WTC11 (cell line): ENCODE results near the gene SOX5. TPM values are rescaled to one million over a fixed set of nuclear protein-coding genes. Genes with fewer than 3 reads are reported as not detected.

Experiments
- ATAC-seq: fragments of 200-7000 bp; cut with Tn5 transposase; 2 replicates; pipeline ENCODE4 v1.10.0; 2021; ENCODE audit warnings: mild to moderate bottlenecking, moderate library complexity
- CTCF ChIA-PET: fragments of 300-600 bp; sonication (Branson Sonifier 250); formaldehyde crosslinking; loops from one replicate; lab custom pipeline; 2021; ENCODE audit warnings: antibody characterized with exemption; lab: Charles Lee
- POLR2A ChIA-PET: fragments of 350-600 bp; sonication (Branson Sonifier 250); formaldehyde crosslinking; loops from one replicate; lab custom pipeline; 2021; ENCODE audit warnings: antibody characterized with exemption; lab: Charles Lee
- DNase-seq: peaks from one replicate; pipeline ENCODE4 v3.0.0; 2021; ENCODE audit warnings: low spot score
- H3K27ac Mint-ChIP-seq: 2 replicates; pipeline ENCODE4 v1.8.0; 2021; ENCODE audit warnings: mixed read lengths
- H3K27me3 Mint-ChIP-seq: 2 replicates; pipeline ENCODE4 v1.8.0; 2021; ENCODE audit warnings: low read depth, mild to moderate bottlenecking, moderate library complexity, mixed read lengths
- H3K36me3 Mint-ChIP-seq: 2 replicates; pipeline ENCODE4 v1.8.0; 2021; ENCODE audit warnings: mixed read lengths
- H3K4me1 Mint-ChIP-seq: 2 replicates; pipeline ENCODE4 v1.8.0; 2022; ENCODE audit warnings: mixed read lengths
- H3K4me3 Mint-ChIP-seq: 2 replicates; pipeline ENCODE4 v1.8.0; 2021; ENCODE audit warnings: mild to moderate bottlenecking, moderate library complexity, mixed read lengths
- H3K9me3 Mint-ChIP-seq: 2 replicates; pipeline ENCODE4 v1.8.0; 2021; ENCODE audit warnings: mixed read lengths
- ATF3 ChIP-seq: sonication (generic); formaldehyde crosslinking; conservative IDR thresholded peaks from 2 replicates; pipeline ENCODE4 v1.8.1; 2022; ENCODE audit warnings: mild to moderate bottlenecking, missing genetic modification reagents
- ATF6 ChIP-seq: sonication (generic); formaldehyde crosslinking; IDR thresholded peaks from 2 replicates; pipeline ENCODE4 v1.8.1; 2023; ENCODE audit warnings: mild to moderate bottlenecking, missing genetic modification reagents
- CTCF ChIP-seq: fragments of 200-600 bp; IDR thresholded peaks from 2 replicates; pipeline ENCODE4 v1.8.0; 2022; ENCODE audit warnings: antibody characterized with exemption
- EMX1 ChIP-seq: fragments of 250-450 bp; sonication (Bioruptor Pico); IDR thresholded peaks from 2 replicates; pipeline ENCODE4 v1.8.0; 2021; ENCODE audit warnings: mild to moderate bottlenecking
- FOXK1 ChIP-seq: sonication (generic); formaldehyde crosslinking; IDR thresholded peaks from 2 replicates; pipeline ENCODE4 v1.8.0; 2022; ENCODE audit warnings: mild to moderate bottlenecking, moderate library complexity, missing genetic modification reagents
- GTF2I ChIP-seq: fragments of 250-450 bp; sonication (Bioruptor Pico); conservative IDR thresholded peaks from 2 replicates; pipeline ENCODE4 v1.4.0; 2021; ENCODE audit warnings: mild to moderate bottlenecking
- HMGXB4 ChIP-seq: sonication (generic); formaldehyde crosslinking; IDR thresholded peaks from 2 replicates; pipeline ENCODE4 v1.8.1; 2023; ENCODE audit warnings: mild to moderate bottlenecking, moderate library complexity, missing genetic modification reagents
- MLX ChIP-seq: sonication (generic); formaldehyde crosslinking; IDR thresholded peaks from 2 replicates; pipeline ENCODE4 v1.8.1; 2023; ENCODE audit warnings: mild to moderate bottlenecking, missing genetic modification reagents, moderate library complexity
- MXD4 ChIP-seq: fragments of 250-450 bp; sonication (Bioruptor Pico); IDR thresholded peaks from 2 replicates; pipeline ENCODE4 v1.8.0; 2021; ENCODE audit warnings: mild to moderate bottlenecking, moderate library complexity, borderline replicate concordance
- NFATC4 ChIP-seq: fragments of 250-450 bp; sonication (Bioruptor Pico); IDR thresholded peaks from 2 replicates; pipeline ENCODE4 v1.9.0; 2021; ENCODE audit warnings: mild to moderate bottlenecking
- NFE2L1 ChIP-seq: sonication (generic); formaldehyde crosslinking; IDR thresholded peaks from 2 replicates; pipeline ENCODE4 v1.8.1; 2023; ENCODE audit warnings: missing genetic modification reagents
- NFYB ChIP-seq: sonication (generic); formaldehyde crosslinking; conservative IDR thresholded peaks from 2 replicates; pipeline ENCODE4 v1.8.0; 2022; ENCODE audit warnings: low read depth, missing genetic modification reagents
- NR3C1 ChIP-seq: sonication (generic); formaldehyde crosslinking; conservative IDR thresholded peaks from 2 replicates; pipeline ENCODE4 v1.8.1; 2023; ENCODE audit warnings: low read depth, mild to moderate bottlenecking, missing genetic modification reagents
- ZBTB21 ChIP-seq: sonication (generic); formaldehyde crosslinking; IDR thresholded peaks from 2 replicates; pipeline ENCODE4 v1.8.1; 2023; ENCODE audit warnings: mild to moderate bottlenecking, missing genetic modification reagents, borderline replicate concordance
- ZBTB43 ChIP-seq: sonication (generic); formaldehyde crosslinking; IDR thresholded peaks from 2 replicates; pipeline ENCODE4 v1.8.1; 2023; ENCODE audit warnings: mild to moderate bottlenecking, missing genetic modification reagents
- ZNF416 ChIP-seq: fragments of 250-450 bp; sonication (Bioruptor Pico); IDR thresholded peaks from 2 replicates; pipeline ENCODE4 v1.9.0; 2021; ENCODE audit warnings: mild to moderate bottlenecking, inconsistent platforms
- ZNF423 ChIP-seq: fragments of 250-450 bp; sonication (Bioruptor Pico); IDR thresholded peaks from 2 replicates; pipeline ENCODE4 v2.1.2; 2022; ENCODE audit warnings: mild to moderate bottlenecking, moderate library complexity
- total RNA-seq: library from RNA; stranded (reverse); gene quantifications from 3 replicates; pipeline ENCODE4 v1.2.3, GENCODE V29; 2021
- TF ChIP-seq, protein P1 (sequence below): sonication (generic); formaldehyde crosslinking; IDR thresholded peaks from 2 replicates; pipeline ENCODE4 v1.8.0; 2022; ENCODE audit warnings: mild to moderate bottlenecking, missing genetic modification reagents
- TF ChIP-seq, protein P2 (sequence below): sonication (generic); formaldehyde crosslinking; IDR thresholded peaks from 2 replicates; pipeline ENCODE4 v1.8.0; 2023; ENCODE audit warnings: mild to moderate bottlenecking, missing genetic modification reagents
- TF ChIP-seq, protein P3 (sequence below): fragments of 250-450 bp; sonication (Bioruptor Pico); IDR thresholded peaks from 2 replicates; pipeline ENCODE4 v1.9.0; 2021; ENCODE audit warnings: moderate library complexity, mild to moderate bottlenecking, inconsistent platforms, borderline replicate concordance

The SOX5 gene
- total RNA-seq, 1 experiment from 2014 or later: 2.3 TPM

DNA sequence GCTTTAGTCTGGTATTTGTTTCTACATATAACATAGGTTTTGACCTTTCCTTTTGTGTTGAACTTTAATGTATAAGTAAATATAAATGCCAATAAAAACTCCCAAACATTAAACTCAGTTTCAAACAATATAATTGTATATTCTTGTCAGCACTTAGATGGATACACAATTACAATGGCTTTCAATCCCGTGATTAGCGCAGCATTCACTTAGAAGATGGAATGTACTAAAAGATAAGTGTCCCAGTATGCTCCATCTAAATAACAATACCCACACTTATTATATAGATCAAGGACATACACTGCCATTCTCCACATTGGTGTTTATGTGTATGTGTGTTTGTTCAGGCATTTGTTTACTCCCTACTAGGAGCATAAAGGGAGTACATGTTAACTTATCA lies 193.1 kb downstream of the SOX5 start (continued):
- TF ChIP-seq, protein P1, sequence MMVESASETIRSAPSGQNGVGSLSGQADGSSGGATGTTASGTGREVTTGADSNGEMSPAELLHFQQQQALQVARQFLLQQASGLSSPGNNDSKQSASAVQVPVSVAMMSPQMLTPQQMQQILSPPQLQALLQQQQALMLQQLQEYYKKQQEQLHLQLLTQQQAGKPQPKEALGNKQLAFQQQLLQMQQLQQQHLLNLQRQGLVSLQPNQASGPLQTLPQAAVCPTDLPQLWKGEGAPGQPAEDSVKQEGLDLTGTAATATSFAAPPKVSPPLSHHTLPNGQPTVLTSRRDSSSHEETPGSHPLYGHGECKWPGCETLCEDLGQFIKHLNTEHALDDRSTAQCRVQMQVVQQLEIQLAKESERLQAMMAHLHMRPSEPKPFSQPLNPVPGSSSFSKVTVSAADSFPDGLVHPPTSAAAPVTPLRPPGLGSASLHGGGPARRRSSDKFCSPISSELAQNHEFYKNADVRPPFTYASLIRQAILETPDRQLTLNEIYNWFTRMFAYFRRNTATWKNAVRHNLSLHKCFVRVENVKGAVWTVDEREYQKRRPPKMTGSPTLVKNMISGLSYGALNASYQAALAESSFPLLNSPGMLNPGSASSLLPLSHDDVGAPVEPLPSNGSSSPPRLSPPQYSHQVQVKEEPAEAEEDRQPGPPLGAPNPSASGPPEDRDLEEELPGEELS: no peak
- no peak for TF ChIP-seq ZNF416
- TF ChIP-seq ZBTB21 (CRISPR knock-in tag): no peak
- TF ChIP-seq FOXK1 (CRISPR knock-in tag): no peak
- TF ChIP-seq NFYB (CRISPR knock-in tag): no peak
- TF ChIP-seq MLX (CRISPR knock-in tag): no peak
- TF ChIP-seq CTCF: no peak
- TF ChIP-seq NFATC4 (CRISPR knock-in tag): no peak
- TF ChIP-seq ZBTB43 (CRISPR knock-in tag): no peak
- TF ChIP-seq ATF6 (CRISPR knock-in tag): no peak
- no peak for TF ChIP-seq GTF2I (CRISPR knock-in tag)

DNA sequence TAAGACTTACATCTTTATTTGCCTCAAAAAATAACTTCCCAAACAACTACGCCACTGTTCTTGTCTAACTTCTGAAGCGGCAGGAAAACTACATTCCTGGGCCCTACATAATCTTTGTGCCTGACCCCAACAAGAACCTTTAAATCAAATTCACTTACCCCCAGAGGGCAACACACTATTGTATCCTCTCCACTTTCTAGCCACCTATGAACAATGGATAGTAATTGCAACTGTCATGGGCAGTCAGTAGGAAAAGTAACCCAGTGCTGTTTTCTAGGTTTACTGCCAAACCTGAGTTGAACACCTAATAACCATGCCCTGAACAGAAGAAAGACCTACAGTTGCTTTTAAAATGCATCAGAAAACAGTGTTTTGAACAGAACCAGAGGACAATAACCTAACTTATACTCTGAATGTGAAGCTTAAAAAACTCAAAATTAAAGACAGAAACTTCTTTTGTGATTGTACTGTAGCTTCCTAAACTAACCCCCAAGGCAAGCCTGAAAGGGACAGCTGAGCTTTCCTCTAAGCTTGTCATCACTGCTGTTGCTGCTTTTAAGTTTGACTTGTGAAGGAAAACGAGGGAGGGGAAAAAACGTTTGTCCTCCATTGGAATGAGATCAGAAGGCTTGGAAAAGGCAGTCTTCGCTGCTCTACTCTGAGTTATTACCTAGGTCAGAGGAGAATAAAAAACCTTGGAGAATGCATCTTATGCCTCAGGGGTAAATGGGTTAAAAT lies 195.7 kb downstream of the SOX5 start:
- H3K27me3 Mint-ChIP-seq: no peaks in the 10 kb centered on the region
- CTCF ChIA-PET: no interaction called here
- H3K27ac Mint-ChIP-seq: peak overlapping the region; percentile 14
- no peak for DNase-seq
- TF ChIP-seq NR3C1 (CRISPR knock-in tag) (no peak), EMX1 (no peak), ZNF423 (CRISPR knock-in tag) (no peak), NFE2L1 (CRISPR knock-in tag) (no peak), ZBTB21 (CRISPR knock-in tag) (no peak), ATF3 (CRISPR knock-in tag) (no peak), FOXK1 (CRISPR knock-in tag) (no peak), MXD4 (no peak), HMGXB4 (CRISPR knock-in tag) (no peak), MLX (CRISPR knock-in tag) (no peak)
- TF ChIP-seq, protein P2, sequence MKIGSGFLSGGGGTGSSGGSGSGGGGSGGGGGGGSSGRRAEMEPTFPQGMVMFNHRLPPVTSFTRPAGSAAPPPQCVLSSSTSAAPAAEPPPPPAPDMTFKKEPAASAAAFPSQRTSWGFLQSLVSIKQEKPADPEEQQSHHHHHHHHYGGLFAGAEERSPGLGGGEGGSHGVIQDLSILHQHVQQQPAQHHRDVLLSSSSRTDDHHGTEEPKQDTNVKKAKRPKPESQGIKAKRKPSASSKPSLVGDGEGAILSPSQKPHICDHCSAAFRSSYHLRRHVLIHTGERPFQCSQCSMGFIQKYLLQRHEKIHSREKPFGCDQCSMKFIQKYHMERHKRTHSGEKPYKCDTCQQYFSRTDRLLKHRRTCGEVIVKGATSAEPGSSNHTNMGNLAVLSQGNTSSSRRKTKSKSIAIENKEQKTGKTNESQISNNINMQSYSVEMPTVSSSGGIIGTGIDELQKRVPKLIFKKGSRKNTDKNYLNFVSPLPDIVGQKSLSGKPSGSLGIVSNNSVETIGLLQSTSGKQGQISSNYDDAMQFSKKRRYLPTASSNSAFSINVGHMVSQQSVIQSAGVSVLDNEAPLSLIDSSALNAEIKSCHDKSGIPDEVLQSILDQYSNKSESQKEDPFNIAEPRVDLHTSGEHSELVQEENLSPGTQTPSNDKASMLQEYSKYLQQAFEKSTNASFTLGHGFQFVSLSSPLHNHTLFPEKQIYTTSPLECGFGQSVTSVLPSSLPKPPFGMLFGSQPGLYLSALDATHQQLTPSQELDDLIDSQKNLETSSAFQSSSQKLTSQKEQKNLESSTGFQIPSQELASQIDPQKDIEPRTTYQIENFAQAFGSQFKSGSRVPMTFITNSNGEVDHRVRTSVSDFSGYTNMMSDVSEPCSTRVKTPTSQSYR: no peak
- TF ChIP-seq, protein P3, sequence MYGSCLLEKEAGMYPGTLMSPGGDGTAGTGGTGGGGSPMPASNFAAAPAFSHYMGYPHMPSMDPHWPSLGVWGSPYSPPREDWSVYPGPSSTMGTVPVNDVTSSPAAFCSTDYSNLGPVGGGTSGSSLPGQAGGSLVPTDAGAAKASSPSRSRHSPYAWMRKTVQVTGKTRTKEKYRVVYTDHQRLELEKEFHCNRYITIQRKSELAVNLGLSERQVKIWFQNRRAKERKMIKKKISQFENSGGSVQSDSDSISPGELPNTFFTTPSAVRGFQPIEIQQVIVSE (CRISPR knock-in tag): no peak
- peaks cover 58% of the 10 kb centered on the region for H3K4me1 Mint-ChIP-seq
- ATAC-seq: peak; percentile 50
- POLR2A ChIA-PET: no interaction called here
- H3K36me3 Mint-ChIP-seq: no peaks in the 10 kb centered on the region
- H3K9me3 Mint-ChIP-seq: no peaks in the 10 kb centered on the region
- no peak overlapping the region for H3K4me3 Mint-ChIP-seq
